Activated naive CD4-positive, alpha-beta T cell treated with anti-CD3 and anti-CD28 coated beads, Interleukin-2, amount 50 U/mL, for 72 hours (primary cell): Measurements from ENCODE around the gene GNG2. TPM values are rescaled to one million over a fixed set of nuclear protein-coding genes. Genes with fewer than 3 reads are reported as not detected.

ENCODE experiments used
- ATAC-seq, 2 donors: fragments of 150-1000 bp; cut with Tn5 transposase; 2 replicates each; pipeline ENCODE4 v1.10.0; 2021; ENCODE audit warnings: mild to moderate bottlenecking in 2 of 2, moderate library complexity in 2 of 2
- DNase-seq, 2 donors: peaks; one replicate each; pipeline ENCODE4 v3.0.0; 2021 to 2022; ENCODE audit warnings: low spot score in 2 of 2
- H3K27ac Mint-ChIP-seq, 2 donors: one replicate each; pipeline ENCODE4 v1.8.0; 2022; ENCODE audit warnings: mild to moderate bottlenecking in 2 of 2, mixed read lengths in 2 of 2
- H3K36me3 Mint-ChIP-seq, 2 donors: one replicate each; pipeline ENCODE4 v1.8.0; 2022; ENCODE audit warnings: mixed read lengths in 2 of 2
- H3K9me3 Mint-ChIP-seq, 2 donors: one replicate each; pipeline ENCODE4 v1.8.0; 2022; ENCODE audit warnings: mixed read lengths in 2 of 2
- total RNA-seq, 2 donors: library from RNA; stranded (reverse); gene quantifications; one replicate each; pipeline ENCODE4 v1.2.3, GENCODE V29; 2022

The GNG2 gene
- total RNA-seq, 2 donors from 2014 or later, result 79.8 to 121 TPM

GRCh38 chr14:51939755-51940301 lies 79.4 kb downstream of the GNG2 start:
- DNase-seq (no peak), ATAC-seq (peak in 1 of 2 donors; percentile 36)
- Mint-ChIP-seq H3K9me3 (peaks cover 3 to 16% of the 10 kb centered on the region in 2 donors), H3K36me3 (peaks cover 13 to 43% of the 10 kb centered on the region in 2 donors), H3K27ac (peak overlapping the region in 1 of 2 donors; percentile 52)

- peaks cover 20 to 37% of the 10 kb centered on the region in 2 donors for H3K9me3 Mint-ChIP-seq
- peaks cover 34 to 66% of the 10 kb centered on the region in 2 donors for H3K36me3 Mint-ChIP-seq
- no peak overlapping the region for H3K27ac Mint-ChIP-seq
- no peak for DNase-seq
- ATAC-seq, result no peak
These were observed 82.6 kb downstream of the GNG2 start for GRCh38 chr14:51942971-51943370.

GRCh38 chr14:51950007-51950406 lies 89.6 kb downstream of the GNG2 start:
- Mint-ChIP-seq H3K36me3 (peaks cover 46 to 85% of the 10 kb centered on the region in 2 donors), H3K9me3 (peaks cover 17 to 21% of the 10 kb centered on the region in 2 donors), H3K27ac (peak overlapping the region in 1 of 2 donors; percentile 84)
- DNase-seq, result no peak
- ATAC-seq, result no peak

- H3K27ac Mint-ChIP-seq, result no peak overlapping the region
- ATAC-seq (no peak), DNase-seq (no peak)
- peaks cover 5% of the 10 kb centered on the region in 2 donors for H3K9me3 Mint-ChIP-seq
- peaks cover 33 to 79% of the 10 kb centered on the region in 2 donors for H3K36me3 Mint-ChIP-seq
These were observed 91.2 kb downstream of the GNG2 start for GRCh38 chr14:51951656-51952055.

- Mint-ChIP-seq H3K27ac (no peak overlapping the region), H3K9me3 (peaks cover 17 to 18% of the 10 kb centered on the region in 2 donors), H3K36me3 (peaks cover 50 to 91% of the 10 kb centered on the region in 2 donors)
- DNase-seq, result no peak
- no peak for ATAC-seq
These were observed 93.6 kb downstream of the GNG2 start for GRCh38 chr14:51954031-51954430.

GRCh38 chr14:51954657-51955056 lies 94.2 kb downstream of the GNG2 start:
- Mint-ChIP-seq H3K36me3 (peaks cover 56 to 94% of the 10 kb centered on the region in 2 donors), H3K27ac (no peak overlapping the region), H3K9me3 (peaks cover 22 to 24% of the 10 kb centered on the region in 2 donors)
- DNase-seq (no peak), ATAC-seq (no peak)

GRCh38 chr14:51957950-51958349 lies 97.5 kb downstream of the GNG2 start:
- no peak for ATAC-seq
- no peak for DNase-seq
- Mint-ChIP-seq H3K27ac (no peak overlapping the region), H3K36me3 (peaks cover 45 to 78% of the 10 kb centered on the region in 2 donors), H3K9me3 (peaks cover 28 to 31% of the 10 kb centered on the region in 2 donors)

GRCh38 chr14:51959928-51960327 lies 99.5 kb downstream of the GNG2 start:
- no peak for DNase-seq
- Mint-ChIP-seq H3K27ac (no peak overlapping the region), H3K36me3 (peaks cover 43 to 73% of the 10 kb centered on the region in 2 donors), H3K9me3 (peaks cover 28 to 31% of the 10 kb centered on the region in 2 donors)
- no peak for ATAC-seq

- no peak for ATAC-seq
- Mint-ChIP-seq H3K9me3 (peaks cover 28 to 31% of the 10 kb centered on the region in 2 donors), H3K27ac (peak overlapping the region in 1 of 2 donors; percentile 58)
These were observed 100.5 kb downstream of the GNG2 start for GRCh38 chr14:51960866-51961265.

GRCh38 chr14:51962711-51963110 lies 102.3 kb downstream of the GNG2 start:
- ATAC-seq (no peak), DNase-seq (no peak)
- peak overlapping the region in 1 of 2 donors; percentile 39 for H3K27ac Mint-ChIP-seq
- H3K9me3 Mint-ChIP-seq, result peaks cover 21 to 23% of the 10 kb centered on the region in 2 donors
- H3K36me3 Mint-ChIP-seq, result peaks cover 33 to 51% of the 10 kb centered on the region in 2 donors

More at GRCh38 chr14:51960866-51961265, 100.5 kb downstream of the GNG2 start:
- no peak for DNase-seq
- peaks cover 43 to 67% of the 10 kb centered on the region in 2 donors for H3K36me3 Mint-ChIP-seq

GRCh38 chr14:51963286-51963685 lies 102.9 kb downstream of the GNG2 start:
- peaks cover 19 to 21% of the 10 kb centered on the region in 2 donors for H3K9me3 Mint-ChIP-seq
- ATAC-seq (peak in 1 of 2 donors; percentile 61), DNase-seq (no peak)
- peaks cover 27 to 46% of the 10 kb centered on the region in 2 donors for H3K36me3 Mint-ChIP-seq
- peak overlapping the region in 1 of 2 donors; percentile 39 for H3K27ac Mint-ChIP-seq

GRCh38 chr14:51967521-51967920 lies 107.1 kb downstream of the GNG2 start:
- peaks cover 0 to 15% of the 10 kb centered on the region in 2 donors for H3K36me3 Mint-ChIP-seq
- H3K27ac Mint-ChIP-seq, result no peak overlapping the region
- ATAC-seq (no peak), DNase-seq (no peak)
- no peaks in the 10 kb centered on the region for H3K9me3 Mint-ChIP-seq

- Mint-ChIP-seq H3K9me3 (no peaks in the 10 kb centered on the region), H3K36me3 (no peaks in the 10 kb centered on the region), H3K27ac (no peak overlapping the region)
- no peak for ATAC-seq
- DNase-seq, result no peak
These were observed 109.6 kb downstream of the GNG2 start for GRCh38 chr14:51969852-51970540.

GRCh38 chr14:51972566-51972965 lies 112.2 kb downstream of the GNG2 start:
- Mint-ChIP-seq H3K27ac (peak overlapping the region in 1 of 2 donors; percentile 74), H3K36me3 (no peaks in the 10 kb centered on the region)
- ATAC-seq, result no peak

GRCh38 chr14:51977075-51977474 lies 116.7 kb downstream of the GNG2 start:
- no peak overlapping the region for H3K27ac Mint-ChIP-seq
- no peaks in the 10 kb centered on the region for H3K36me3 Mint-ChIP-seq
- DNase-seq, result no peak
- no peak for ATAC-seq
- H3K9me3 Mint-ChIP-seq, result no peaks in the 10 kb centered on the region

More at GRCh38 chr14:51972566-51972965, 112.2 kb downstream of the GNG2 start:
- no peak for DNase-seq
- no peaks in the 10 kb centered on the region for H3K9me3 Mint-ChIP-seq

- H3K27ac Mint-ChIP-seq, result no peak overlapping the region
- ATAC-seq, result peak in 1 of 2 donors; percentile 34
These were observed 118.3 kb downstream of the GNG2 start for GRCh38 chr14:51978681-51979085.

GRCh38 chr14:51979088-51979709 lies 118.8 kb downstream of the GNG2 start:
- DNase-seq, result peak; percentile 73 to 87
- Mint-ChIP-seq H3K27ac (no peak overlapping the region), H3K36me3 (no peaks in the 10 kb centered on the region), H3K9me3 (no peaks in the 10 kb centered on the region)
- ATAC-seq, result peak; percentile 59 to 81

More at GRCh38 chr14:51978681-51979085, 118.3 kb downstream of the GNG2 start:
- no peak for DNase-seq
- no peaks in the 10 kb centered on the region for H3K36me3 Mint-ChIP-seq
- no peaks in the 10 kb centered on the region for H3K9me3 Mint-ChIP-seq
